Activated CD4-positive, alpha-beta T cell treated with anti-CD3 and anti-CD28 coated beads, Interleukin-2, amount 50 U/mL, for 4 hours (primary cell): Measurements from ENCODE around the gene PGBD5.
"Not testable (repeated sequence)": the region's sequence is repeated elsewhere in the genome, so short reads cannot be mapped to it uniquely, and the experiment has no call there.

Source experiments
- DNase-seq, 2 experiments: peaks; one replicate each; pipeline ENCODE4 v3.0.0-alpha.2; 2020

PGBD5 gene

GRCh38 chr1:230424391-230425251 lies 1.5 kb downstream of the PGBD5 start:
- DNase-seq, result no peak

DNA sequence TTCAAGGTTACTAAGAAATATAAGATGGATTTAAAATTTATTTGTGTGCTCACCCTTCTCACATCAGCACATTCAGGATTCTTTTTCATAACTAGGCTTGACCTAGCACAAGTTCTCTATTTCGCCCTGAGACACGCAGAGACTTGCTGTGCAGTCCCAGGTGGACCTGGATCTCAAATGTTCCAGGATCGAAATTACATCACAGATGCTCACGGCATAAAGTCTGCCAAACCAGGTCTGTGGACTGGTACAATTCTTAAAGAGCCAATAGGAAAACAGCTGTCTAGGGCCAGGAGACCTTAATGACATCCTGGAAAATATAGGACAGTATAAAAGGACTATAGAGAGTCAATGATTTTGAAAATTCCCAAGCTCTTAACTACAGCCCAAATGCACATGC lies 2.2 kb downstream of the PGBD5 start:
- no peak for DNase-seq

GRCh38 chr1:230423261-230423660 lies 2.9 kb downstream of the PGBD5 start:
- DNase-seq, result no peak

DNA sequence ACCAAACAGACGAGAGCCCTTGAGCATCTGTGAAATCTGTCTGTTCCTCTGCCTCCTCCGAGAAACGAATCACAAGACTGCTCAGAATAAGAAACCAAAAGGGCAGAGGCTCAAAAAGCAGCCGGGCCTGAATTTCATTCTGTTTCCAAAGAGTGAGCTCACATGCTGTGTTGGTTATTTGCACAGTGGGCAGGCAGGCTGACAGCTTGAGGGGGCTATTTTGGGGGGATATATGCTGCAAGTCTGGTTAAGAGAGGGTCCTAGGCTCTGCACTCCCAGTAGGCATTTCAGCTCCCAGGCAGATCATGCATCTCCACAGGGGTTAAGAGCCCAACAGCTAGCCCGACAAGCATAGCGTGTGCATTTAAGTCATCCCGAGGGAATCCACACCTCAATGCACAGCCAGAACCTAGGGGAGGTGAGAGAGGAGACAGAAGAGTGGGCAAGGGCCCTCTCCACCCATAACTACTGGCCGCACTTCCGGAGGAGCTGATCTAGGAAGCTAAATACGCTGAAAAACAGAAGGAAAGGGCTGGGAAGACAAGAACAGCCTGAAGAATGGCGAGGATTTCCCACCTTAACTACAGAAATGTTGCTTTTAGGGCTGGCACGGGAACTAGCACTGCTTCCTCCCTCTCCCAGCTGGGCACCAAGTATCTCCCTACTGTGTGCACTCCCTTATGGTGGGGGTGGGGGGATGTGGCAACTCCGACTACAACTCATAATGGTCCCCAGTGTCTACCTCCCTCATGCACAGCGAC lies 3.7 kb downstream of the PGBD5 start:
- no peak for DNase-seq

GRCh38 chr1:230421481-230421880 lies 4.7 kb downstream of the PGBD5 start:
- no peak for DNase-seq

DNA sequence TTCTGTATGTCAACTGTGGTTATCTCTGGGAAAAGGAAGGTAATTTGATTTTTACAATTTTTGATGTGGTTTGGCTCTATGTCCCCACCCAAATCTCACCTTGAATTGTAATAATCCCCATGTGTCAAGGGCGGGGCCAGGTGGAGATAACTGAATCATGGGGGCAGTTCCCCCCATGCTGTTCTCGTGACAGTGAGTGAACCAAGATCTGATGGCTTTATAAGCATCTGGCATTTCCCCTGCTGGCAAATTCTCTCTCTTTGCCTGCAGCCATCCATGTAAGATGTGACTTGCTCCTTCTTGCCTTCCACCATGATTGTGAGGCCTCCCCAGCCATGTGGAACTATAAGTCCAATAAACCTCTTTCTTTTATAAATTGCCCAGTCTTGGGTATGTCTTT lies 5.8 kb downstream of the PGBD5 start:
- DNase-seq, result not testable (repeated sequence)

DNA sequence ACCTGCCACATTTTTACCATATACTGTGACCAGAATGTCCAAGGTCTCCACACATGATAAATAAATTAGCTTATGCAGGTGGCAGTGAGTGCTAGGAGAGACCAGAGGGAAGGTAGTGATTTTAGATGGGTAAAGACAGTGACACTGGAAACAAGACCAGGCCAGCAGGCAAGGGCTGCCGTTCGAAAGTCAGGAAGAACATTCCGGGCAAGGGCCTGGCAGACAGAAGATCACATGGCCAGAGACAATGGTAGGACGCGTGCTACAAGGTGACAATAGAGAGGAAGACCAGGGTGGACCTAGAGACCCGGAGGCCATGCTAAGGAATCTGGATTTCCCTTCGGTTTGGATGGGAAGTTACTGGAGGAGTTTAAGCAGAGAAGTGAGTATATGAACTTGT lies 9.7 kb downstream of the PGBD5 start:
- DNase-seq, result no peak

GRCh38 chr1:230415405-230416132 lies 10.6 kb downstream of the PGBD5 start:
- DNase-seq, result no peak

- no peak for DNase-seq
Observed at GRCh38 chr1:230414694-230415093, 11.4 kb downstream of the PGBD5 start.

GRCh38 chr1:230414102-230414501 lies 12.0 kb downstream of the PGBD5 start:
- no peak for DNase-seq

DNA sequence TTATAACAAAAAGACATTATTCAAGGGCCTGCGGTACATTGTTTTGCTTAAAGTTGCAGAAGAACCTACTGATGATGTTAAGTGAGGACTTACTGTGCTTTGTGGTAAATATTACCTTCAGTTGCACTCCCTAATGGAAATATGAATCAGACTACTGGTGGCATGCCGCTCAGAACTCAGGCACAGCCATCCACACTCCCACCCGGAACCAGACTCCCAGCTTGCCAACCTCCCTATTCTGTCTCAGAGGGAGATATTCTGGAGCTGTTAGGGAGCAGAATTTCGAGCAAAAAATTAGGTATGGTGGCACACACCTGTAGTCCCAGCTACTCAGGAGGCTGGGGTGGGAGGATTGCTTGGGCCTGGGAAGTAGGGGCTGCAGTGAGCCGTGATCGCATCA lies 13.1 kb downstream of the PGBD5 start:
- no peak for DNase-seq

- DNase-seq, result no peak
Observed at GRCh38 chr1:230408971-230409370, 17.2 kb downstream of the PGBD5 start.

GRCh38 chr1:230407351-230407750 lies 18.8 kb downstream of the PGBD5 start:
- DNase-seq, result no peak

GRCh38 chr1:230406727-230407126 lies 19.4 kb downstream of the PGBD5 start:
- not testable (repeated sequence) for DNase-seq

GRCh38 chr1:230403442-230403841 lies 22.7 kb downstream of the PGBD5 start:
- no peak for DNase-seq

DNA sequence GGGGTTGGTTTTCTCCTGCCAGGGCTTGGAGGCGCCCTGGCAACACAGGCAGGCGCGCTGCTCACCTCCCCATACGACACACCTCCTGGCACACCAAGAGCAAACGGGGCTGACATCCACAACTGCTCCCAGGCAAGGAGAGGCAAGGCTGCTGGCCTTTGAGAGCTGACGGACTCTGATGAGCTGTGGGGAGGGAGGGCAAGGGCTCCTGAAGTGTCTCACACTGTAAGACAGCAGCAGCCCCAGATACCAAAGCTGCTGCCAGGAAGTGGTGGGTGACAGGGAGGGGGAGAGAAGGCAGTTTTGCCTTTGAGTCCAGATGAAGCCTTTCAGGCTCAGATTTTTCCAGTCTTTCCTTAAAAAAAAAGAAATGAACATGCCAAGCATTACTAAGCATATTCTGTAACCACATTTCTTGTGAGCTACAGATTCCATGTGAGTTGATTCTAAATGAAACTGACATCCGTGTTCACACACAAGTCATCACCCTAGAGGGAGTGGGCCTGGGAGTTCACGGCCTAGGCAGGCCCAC lies 24.3 kb downstream of the PGBD5 start:
- no peak for DNase-seq

DNA sequence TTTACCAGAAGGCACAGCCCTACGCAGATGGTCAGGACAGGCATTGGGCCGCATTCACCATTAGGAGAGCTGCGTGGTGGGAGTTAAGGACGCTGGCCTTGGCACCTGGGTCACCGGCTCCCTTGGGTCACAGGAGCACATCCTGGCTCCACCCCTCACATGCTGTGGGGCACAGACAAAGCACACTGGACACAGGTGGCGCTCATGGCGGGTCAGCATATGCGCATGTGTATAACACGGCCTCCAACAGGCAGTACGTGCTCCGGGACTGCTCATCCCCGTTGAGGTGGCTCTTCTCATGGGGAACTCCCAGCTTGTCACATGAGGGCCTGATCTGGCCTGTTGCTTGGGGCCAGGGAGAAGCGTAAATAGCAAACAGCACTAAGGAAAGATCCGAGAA lies 25.0 kb downstream of the PGBD5 start:
- DNase-seq, result no peak

GRCh38 chr1:230400007-230400344 lies 26.2 kb downstream of the PGBD5 start:
- DNase-seq, result no peak

DNA sequence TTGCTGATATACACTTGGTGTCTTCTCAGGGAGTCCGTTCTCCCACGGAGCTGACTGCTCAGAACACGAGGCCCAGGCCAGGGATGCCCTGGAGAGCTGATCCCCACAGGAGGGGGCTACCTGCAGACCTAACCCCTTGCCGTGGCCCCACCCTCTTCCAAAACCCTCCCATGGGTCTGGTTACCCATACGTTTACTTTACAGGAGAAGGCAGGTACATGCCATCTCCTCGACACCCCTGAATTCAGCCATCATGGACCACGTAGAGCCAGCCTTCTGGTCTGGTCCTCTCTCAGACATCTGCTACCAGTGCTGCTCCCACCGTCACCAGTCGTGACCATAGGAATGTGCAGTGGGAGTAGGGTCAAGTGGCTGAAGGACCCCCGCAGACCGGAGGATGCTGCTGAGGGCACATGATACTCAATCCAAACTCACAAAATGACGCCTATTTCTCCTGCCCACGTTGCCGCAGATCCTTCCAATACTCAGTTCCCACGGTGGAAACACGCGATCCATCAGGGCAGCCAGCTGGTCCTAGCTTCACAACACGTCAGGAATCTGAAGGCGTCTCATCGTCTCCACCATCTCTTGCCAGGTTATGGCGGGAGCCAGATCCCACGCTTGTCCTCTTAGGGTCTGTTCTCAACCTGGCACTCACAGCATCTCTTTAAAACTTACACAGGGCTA lies 26.7 kb downstream of the PGBD5 start:
- no peak for DNase-seq

GRCh38 chr1:230398856-230399255 lies 27.3 kb downstream of the PGBD5 start:
- DNase-seq, result no peak

DNA sequence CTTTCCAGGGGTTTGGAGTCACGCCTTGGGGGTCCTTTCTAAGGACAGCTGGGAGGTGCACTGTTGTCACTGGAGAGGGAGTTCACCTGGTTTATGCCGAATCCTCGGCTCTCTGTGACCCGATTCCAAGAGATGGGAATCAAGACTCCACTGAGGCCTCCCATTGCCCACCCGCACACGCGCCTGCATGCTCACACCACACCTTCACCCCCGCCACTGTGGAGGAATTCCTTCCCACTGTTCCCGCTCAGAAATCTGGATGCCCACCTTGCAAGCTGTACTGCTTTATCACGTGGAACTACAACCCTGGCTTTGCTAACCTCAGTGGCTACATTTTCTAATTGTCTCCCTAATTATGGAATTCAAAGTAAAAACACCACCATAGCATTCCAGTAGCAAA lies 29.2 kb downstream of the PGBD5 start:
- DNase-seq, result no peak

DNA sequence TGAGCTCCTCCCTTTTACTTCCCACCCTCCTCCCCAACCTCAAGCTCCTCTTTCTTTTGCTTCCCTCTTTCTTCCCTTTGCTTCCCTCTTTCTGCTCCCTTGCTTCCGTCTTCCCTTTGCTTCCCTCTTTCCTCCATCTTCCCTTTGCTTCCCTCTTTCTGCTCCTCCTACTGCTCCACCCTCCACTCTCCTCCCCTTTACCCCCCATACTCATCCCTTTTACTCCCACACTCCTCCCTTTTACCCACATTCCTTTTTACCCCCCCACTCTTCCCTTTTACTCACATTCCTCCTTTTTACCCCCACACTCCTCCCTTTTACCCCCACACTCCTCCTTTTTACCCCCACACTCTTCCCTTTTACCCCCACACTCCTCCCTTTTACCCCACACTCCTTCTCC lies 30.2 kb downstream of the PGBD5 start:
- DNase-seq, result no peak

DNA sequence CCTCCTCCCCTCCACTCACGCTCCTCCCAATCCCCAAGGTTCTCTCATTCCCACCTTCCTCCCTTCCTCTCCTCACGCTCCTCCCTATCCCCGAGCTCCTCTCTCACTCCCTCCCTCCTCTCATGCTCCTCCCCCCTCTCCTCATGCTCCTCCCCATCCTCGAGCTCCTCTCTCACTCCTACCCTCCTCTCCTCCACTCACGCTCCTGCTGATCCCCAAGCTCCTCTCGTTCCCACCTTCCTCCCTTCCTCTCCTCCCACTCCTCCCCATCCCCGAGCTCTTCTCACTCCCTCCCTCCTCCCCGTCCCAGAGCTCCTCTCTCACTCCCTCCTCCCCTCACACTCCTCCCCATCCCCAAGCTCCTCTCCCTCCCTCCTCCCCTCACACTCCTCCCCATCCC lies 31.4 kb downstream of the PGBD5 start:
- no peak for DNase-seq
